Measurements from ENCODE around the gene EEPD1. TPM values are rescaled to one million over a fixed set of nuclear protein-coding genes. Genes with fewer than 3 reads are reported as not detected.

EEPD1 gene
- polyA plus RNA-seq, 1 of the 3 experiments (the other 2 are of a cell fraction): 5.0 TPM

DNA sequence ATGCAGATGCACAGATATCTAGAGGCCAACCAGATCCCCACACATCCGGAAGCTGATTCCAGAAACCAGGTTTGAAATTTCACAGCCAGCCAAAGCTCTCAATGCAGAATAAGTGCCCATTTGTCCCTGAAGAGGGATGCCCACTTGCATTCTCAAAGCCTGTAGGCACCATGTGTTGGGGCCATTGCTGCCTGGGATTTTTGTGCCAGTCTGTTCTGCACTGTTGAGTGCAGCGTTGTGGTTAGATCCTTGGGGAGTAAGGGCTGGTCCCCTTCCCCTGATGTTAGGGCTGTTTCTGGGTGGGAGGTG is 62.4 kb downstream of the EEPD1 start:
- Histone ChIP-seq H3K9me3 (no peaks in the 10 kb centered on the region), H3K4me2 (no peak overlapping the region), H4K20me1 (ENCODE audit: insufficient read depth) (no peaks in the 10 kb centered on the region), H3K27ac (ENCODE audit: low read depth in 2 of 2, low read length in 1 of 2) (peak overlapping the region in 1 of 2 experiments; percentile 95; a peak in 2 of 4 replicates), H3K79me2 (ENCODE audit: insufficient read depth) (no peaks in the 10 kb centered on the region), H3K4me1 (ENCODE audit: control insufficient read depth in 1 of 2, insufficient read depth in 2 of 2, low read depth in 1 of 2, low read length in 1 of 2) (peaks cover 0 to 24% of the 10 kb centered on the region in 2 experiments; a peak in 2 of 4 replicates), H2AFZ (ENCODE audit: low read depth) (no peak overlapping the region), H3K4me3 (ENCODE audit: low read depth in 2 of 2, low read length in 1 of 2) (no peak overlapping the region), H3K36me3 (replicated peaks in 1 of 2; ENCODE audit: control insufficient read depth in 1 of 2, insufficient read depth in 2 of 2, low read length in 1 of 2) (no peaks in the 10 kb centered on the region), H3K27me3 (ENCODE audit: insufficient read depth) (no peaks in the 10 kb centered on the region), H3K9ac (no peak overlapping the region), H3K9me2 (no peaks in the 10 kb centered on the region), H3F3A (replicated peaks; ENCODE audit: insufficient read depth) (no peaks in the 10 kb centered on the region)
- DNase-seq: peak; percentile 88
- WGBS (ENCODE audit: low lambda C conversion rate): 72% methylated on average over 2 of the region's 2 CpGs
- CTCF ChIA-PET: interaction anchor here (0.9 to 1.7 kb wide), 11 partner anchors 10 to 230 kb away, joined by 3 to 6 read pairs (median 4); no protein-coding TSS in a partner anchor
- TF ChIP-seq EP300 (IDR thresholded peaks at IDR 0.05; ENCODE audit: borderline replicate concordance in 1 of 2, low read depth in 1 of 2, low read length in 1 of 2) (peak in 1 of 2 experiments; percentile 86; a peak in 2 of 4 replicates), SMC3 (IDR thresholded peaks at IDR 0.05; ENCODE audit: low read depth, low read length) (peak; percentile 9; the same call in 1 of the 2 replicates), MEF2A (IDR thresholded peaks at IDR 0.05; ENCODE audit: borderline replicate concordance, low read depth) (no peak), RCOR1 (IDR thresholded peaks at IDR 0.05; ENCODE audit: low read length) (peak; percentile 82; the same call in 1 of the 2 replicates), RAD21 (IDR thresholded peaks at IDR 0.05; ENCODE audit: low read length) (peak; percentile 26), GABPA (IDR thresholded peaks at IDR 0.05; ENCODE audit: low read depth) (no peak)
- POLR2A ChIA-PET: interaction anchor here (0.6 to 1.3 kb wide), 8 partner anchors 13 to 516 kb away, joined by 3 to 4 read pairs (median 3); partner anchors contain the start of gene SEPTIN7

DNA sequence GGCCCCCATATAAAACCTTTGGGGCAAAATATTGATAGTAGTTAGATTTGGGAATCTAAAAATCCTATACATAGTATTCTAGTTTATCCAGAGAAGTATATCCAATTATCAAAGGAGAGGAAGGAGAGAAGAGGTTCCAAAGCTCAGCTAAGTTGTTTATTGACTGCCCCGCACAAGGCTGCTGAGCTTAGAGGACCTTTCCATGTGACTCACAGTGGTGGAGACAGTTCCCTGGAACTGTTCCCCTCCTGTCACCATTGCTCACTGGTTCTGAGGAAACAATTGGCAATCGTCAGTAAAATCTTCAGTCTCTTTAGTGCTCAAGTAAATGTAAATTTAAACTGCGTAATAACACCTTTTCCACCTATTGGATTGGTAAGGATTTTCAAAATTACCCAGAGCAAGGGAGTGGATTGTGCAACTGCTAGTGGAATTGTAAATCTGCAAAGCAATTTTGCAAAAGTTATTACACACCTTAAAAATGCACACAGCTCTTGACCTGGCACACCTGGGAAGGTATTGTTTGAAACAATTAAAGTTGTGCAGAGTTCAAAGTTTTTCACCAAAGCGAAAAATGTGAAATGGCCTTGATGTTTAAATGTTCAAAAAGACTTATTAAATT is 63.1 kb downstream of the EEPD1 start:
- Histone ChIP-seq H3K27ac (ENCODE audit: low read depth in 2 of 2, low read length in 1 of 2) (peak overlapping the region in 1 of 2 experiments; percentile 95; a peak in 2 of 4 replicates), H3K79me2 (ENCODE audit: insufficient read depth) (no peaks in the 10 kb centered on the region), H3K9me3 (no peaks in the 10 kb centered on the region), H3K9ac (no peak overlapping the region), H3K27me3 (ENCODE audit: insufficient read depth) (no peaks in the 10 kb centered on the region), H3K4me2 (no peak overlapping the region), H2AFZ (ENCODE audit: low read depth) (no peak overlapping the region), H3K4me3 (ENCODE audit: low read depth in 2 of 2, low read length in 1 of 2) (no peak overlapping the region), H4K20me1 (ENCODE audit: insufficient read depth) (no peaks in the 10 kb centered on the region), H3K4me1 (ENCODE audit: control insufficient read depth in 1 of 2, insufficient read depth in 2 of 2, low read depth in 1 of 2, low read length in 1 of 2) (peaks cover 0 to 22% of the 10 kb centered on the region in 2 experiments; a peak in 2 of 4 replicates), H3F3A (replicated peaks; ENCODE audit: insufficient read depth) (no peaks in the 10 kb centered on the region), H3K36me3 (replicated peaks in 1 of 2; ENCODE audit: control insufficient read depth in 1 of 2, insufficient read depth in 2 of 2, low read length in 1 of 2) (no peaks in the 10 kb centered on the region), H3K9me2 (no peaks in the 10 kb centered on the region)
- no peak for DNase-seq
- 82% methylated on average over 4 of the region's 4 CpGs for WGBS (ENCODE audit: low lambda C conversion rate)
- ChIA-PET POLR2A (no interaction called here), CTCF (interaction anchor here (1.1 to 1.2 kb wide), 2 partner anchors 30 to 73 kb away, joined by 3 to 4 read pairs; no protein-coding TSS in a partner anchor)
- TF ChIP-seq SIN3A (IDR thresholded peaks at IDR 0.05; ENCODE audit: borderline replicate concordance, low read depth, low read length): no peak
- no peak for TF ChIP-seq CHD2 (IDR thresholded peaks at IDR 0.05; ENCODE audit: low read length, partially characterized antibody)
- TF ChIP-seq EZH2phosphoT487 (IDR thresholded peaks at IDR 0.05; ENCODE audit: borderline replicate concordance, low read depth): no peak
- TF ChIP-seq, protein P1, sequence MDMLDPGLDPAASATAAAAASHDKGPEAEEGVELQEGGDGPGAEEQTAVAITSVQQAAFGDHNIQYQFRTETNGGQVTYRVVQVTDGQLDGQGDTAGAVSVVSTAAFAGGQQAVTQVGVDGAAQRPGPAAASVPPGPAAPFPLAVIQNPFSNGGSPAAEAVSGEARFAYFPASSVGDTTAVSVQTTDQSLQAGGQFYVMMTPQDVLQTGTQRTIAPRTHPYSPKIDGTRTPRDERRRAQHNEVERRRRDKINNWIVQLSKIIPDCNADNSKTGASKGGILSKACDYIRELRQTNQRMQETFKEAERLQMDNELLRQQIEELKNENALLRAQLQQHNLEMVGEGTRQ (IDR thresholded peaks at IDR 0.05; ENCODE audit: borderline replicate concordance, low read depth, low read length): no peak
- no peak for TF ChIP-seq SMC3 (IDR thresholded peaks at IDR 0.05; ENCODE audit: low read depth, low read length)
- TF ChIP-seq, protein P2, sequence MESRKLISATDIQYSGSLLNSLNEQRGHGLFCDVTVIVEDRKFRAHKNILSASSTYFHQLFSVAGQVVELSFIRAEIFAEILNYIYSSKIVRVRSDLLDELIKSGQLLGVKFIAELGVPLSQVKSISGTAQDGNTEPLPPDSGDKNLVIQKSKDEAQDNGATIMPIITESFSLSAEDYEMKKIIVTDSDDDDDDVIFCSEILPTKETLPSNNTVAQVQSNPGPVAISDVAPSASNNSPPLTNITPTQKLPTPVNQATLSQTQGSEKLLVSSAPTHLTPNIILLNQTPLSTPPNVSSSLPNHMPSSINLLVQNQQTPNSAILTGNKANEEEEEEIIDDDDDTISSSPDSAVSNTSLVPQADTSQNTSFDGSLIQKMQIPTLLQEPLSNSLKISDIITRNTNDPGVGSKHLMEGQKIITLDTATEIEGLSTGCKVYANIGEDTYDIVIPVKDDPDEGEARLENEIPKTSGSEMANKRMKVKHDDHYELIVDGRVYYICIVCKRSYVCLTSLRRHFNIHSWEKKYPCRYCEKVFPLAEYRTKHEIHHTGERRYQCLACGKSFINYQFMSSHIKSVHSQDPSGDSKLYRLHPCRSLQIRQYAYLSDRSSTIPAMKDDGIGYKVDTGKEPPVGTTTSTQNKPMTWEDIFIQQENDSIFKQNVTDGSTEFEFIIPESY (IDR thresholded peaks at IDR 0.05; ENCODE audit: borderline replicate concordance, low read depth): no peak
- no peak for TF ChIP-seq RCOR1 (IDR thresholded peaks at IDR 0.05; ENCODE audit: low read length)
- TF ChIP-seq, protein P3, sequence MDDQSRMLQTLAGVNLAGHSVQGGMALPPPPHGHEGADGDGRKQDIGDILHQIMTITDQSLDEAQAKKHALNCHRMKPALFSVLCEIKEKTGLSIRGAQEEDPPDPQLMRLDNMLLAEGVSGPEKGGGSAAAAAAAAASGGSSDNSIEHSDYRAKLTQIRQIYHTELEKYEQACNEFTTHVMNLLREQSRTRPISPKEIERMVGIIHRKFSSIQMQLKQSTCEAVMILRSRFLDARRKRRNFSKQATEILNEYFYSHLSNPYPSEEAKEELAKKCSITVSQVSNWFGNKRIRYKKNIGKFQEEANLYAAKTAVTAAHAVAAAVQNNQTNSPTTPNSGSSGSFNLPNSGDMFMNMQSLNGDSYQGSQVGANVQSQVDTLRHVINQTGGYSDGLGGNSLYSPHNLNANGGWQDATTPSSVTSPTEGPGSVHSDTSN (IDR thresholded peaks at IDR 0.05): no peak
- no peak for TF ChIP-seq TEAD4 (IDR thresholded peaks at IDR 0.05; ENCODE audit: borderline replicate concordance, insufficient read depth)
- no peak for TF ChIP-seq FOSL2 (IDR thresholded peaks at IDR 0.05; ENCODE audit: borderline replicate concordance, low read depth)
- TF ChIP-seq MXI1 (IDR thresholded peaks at IDR 0.05; ENCODE audit: low read depth, low read length): no peak

Data from SK-N-SH (cell line).